Mucosa of descending colon (tissue), 3 donors: ENCODE data around the gene TACC2. TPM values are rescaled to one million over a fixed set of nuclear protein-coding genes. Genes with fewer than 3 reads are reported as not detected.

Experiments
- ATAC-seq: fragments of 200-7000 bp; cut with Tn5 transposase; one replicate; pipeline ENCODE4 v1.9.1; 2020; ENCODE audit warnings: mild to moderate bottlenecking, moderate library complexity
- DNase-seq, 3 donors: peaks; one replicate each; pipeline ENCODE4 v3.0.0-alpha.2; 2020
- H3K36me3 ChIP-seq: fragments of 200-600 bp; one replicate; pipeline ENCODE4 v1.8.0; 2021; ENCODE audit warnings: low read depth, mild to moderate bottlenecking
- H3K4me1 ChIP-seq: fragments of 200-600 bp; one replicate; pipeline ENCODE4 v1.8.0; 2021; ENCODE audit warnings: low read depth, mild to moderate bottlenecking
- H3K4me3 ChIP-seq: fragments of 200-600 bp; one replicate; pipeline ENCODE4 v1.8.0; 2021; ENCODE audit warnings: mild to moderate bottlenecking
- H3K9me3 ChIP-seq: fragments of 200-600 bp; one replicate; pipeline ENCODE4 v1.8.0; 2021; ENCODE audit warnings: mild to moderate bottlenecking
- intact Hi-C, 2 donors: fragments of 100-400 bp; cut with DNase I in 1 of 2; cut with micrococcal nuclease in 1 of 2; formaldehyde crosslinking; loops; one replicate each; pipeline versions ENCODE4 v1.11.0 to v1.11.1; 2022; cut with DNase I, micrococcal nuclease
- total RNA-seq, 3 donors: library from RNA; stranded (reverse); fragmentation: NEBNext Ultra II Directional in 2 of 3; extraction: Animal tissue kit (Norgen Biotek cat#: 25700) in 2 of 3; gene quantifications; one replicate each; pipeline versions ENCODE4 v1.2.1 to v1.2.4, GENCODE V29; 2021 to 2023
- TF ChIP-seq, protein P1 (sequence below): fragments of 200-600 bp; IDR thresholded peaks from one replicate; pipeline ENCODE4 v1.8.0; 2022; ENCODE audit warnings: antibody characterized with exemption, mild to moderate bottlenecking
- donor health status: DM: no; HTN: no; CAD: no; lungs with moderate emphysema.
- donor health status: DM: no; HTN: no; CAD: no.
- donor health status: DM: no; HTN: yes; CAD: no.

The TACC2 gene
- total RNA-seq, 3 donors from 2014 or later, result 97.5 to 170 (median 133) TPM

GRCh38 chr10:122049076-122049475 lies 60.1 kb downstream of the TACC2 start:
- ATAC-seq, result no peak
- TF ChIP-seq, protein P1, sequence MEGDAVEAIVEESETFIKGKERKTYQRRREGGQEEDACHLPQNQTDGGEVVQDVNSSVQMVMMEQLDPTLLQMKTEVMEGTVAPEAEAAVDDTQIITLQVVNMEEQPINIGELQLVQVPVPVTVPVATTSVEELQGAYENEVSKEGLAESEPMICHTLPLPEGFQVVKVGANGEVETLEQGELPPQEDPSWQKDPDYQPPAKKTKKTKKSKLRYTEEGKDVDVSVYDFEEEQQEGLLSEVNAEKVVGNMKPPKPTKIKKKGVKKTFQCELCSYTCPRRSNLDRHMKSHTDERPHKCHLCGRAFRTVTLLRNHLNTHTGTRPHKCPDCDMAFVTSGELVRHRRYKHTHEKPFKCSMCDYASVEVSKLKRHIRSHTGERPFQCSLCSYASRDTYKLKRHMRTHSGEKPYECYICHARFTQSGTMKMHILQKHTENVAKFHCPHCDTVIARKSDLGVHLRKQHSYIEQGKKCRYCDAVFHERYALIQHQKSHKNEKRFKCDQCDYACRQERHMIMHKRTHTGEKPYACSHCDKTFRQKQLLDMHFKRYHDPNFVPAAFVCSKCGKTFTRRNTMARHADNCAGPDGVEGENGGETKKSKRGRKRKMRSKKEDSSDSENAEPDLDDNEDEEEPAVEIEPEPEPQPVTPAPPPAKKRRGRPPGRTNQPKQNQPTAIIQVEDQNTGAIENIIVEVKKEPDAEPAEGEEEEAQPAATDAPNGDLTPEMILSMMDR, result no peak
- Histone ChIP-seq H3K4me3 (no peak overlapping the region), H3K9me3 (no peaks in the 10 kb centered on the region), H3K36me3 (no peaks in the 10 kb centered on the region), H3K4me1 (peaks cover 9% of the 10 kb centered on the region)
- intact Hi-C loops, result no loop called here
- no peak for DNase-seq

GRCh38 chr10:122050311-122050710 lies 61.3 kb downstream of the TACC2 start:
- Histone ChIP-seq H3K4me3 (no peak overlapping the region), H3K4me1 (peaks cover 6% of the 10 kb centered on the region), H3K9me3 (no peaks in the 10 kb centered on the region), H3K36me3 (no peaks in the 10 kb centered on the region)
- intact Hi-C loops, result loop anchor here in 1 of 2 donors (10.0 kb wide), 1 partner anchor 64 kb away; no protein-coding TSS in a partner anchor
- peak; percentile 91 for ATAC-seq
- DNase-seq, result peak; percentile 75 to 80 (median 78)
- TF ChIP-seq, protein P1, result no peak

GRCh38 chr10:122050811-122051210 lies 61.8 kb downstream of the TACC2 start:
- H3K9me3 ChIP-seq, result no peaks in the 10 kb centered on the region
- DNase-seq, result no peak
- TF ChIP-seq, protein P1, result no peak
- ATAC-seq, result no peak
- no peak overlapping the region for H3K4me3 ChIP-seq
- intact Hi-C loops, result loop anchor here in 1 of 2 donors (10.0 kb wide), 1 partner anchor 64 kb away; no protein-coding TSS in a partner anchor
- no peaks in the 10 kb centered on the region for H3K36me3 ChIP-seq
- peaks cover 6% of the 10 kb centered on the region for H3K4me1 ChIP-seq

DNA sequence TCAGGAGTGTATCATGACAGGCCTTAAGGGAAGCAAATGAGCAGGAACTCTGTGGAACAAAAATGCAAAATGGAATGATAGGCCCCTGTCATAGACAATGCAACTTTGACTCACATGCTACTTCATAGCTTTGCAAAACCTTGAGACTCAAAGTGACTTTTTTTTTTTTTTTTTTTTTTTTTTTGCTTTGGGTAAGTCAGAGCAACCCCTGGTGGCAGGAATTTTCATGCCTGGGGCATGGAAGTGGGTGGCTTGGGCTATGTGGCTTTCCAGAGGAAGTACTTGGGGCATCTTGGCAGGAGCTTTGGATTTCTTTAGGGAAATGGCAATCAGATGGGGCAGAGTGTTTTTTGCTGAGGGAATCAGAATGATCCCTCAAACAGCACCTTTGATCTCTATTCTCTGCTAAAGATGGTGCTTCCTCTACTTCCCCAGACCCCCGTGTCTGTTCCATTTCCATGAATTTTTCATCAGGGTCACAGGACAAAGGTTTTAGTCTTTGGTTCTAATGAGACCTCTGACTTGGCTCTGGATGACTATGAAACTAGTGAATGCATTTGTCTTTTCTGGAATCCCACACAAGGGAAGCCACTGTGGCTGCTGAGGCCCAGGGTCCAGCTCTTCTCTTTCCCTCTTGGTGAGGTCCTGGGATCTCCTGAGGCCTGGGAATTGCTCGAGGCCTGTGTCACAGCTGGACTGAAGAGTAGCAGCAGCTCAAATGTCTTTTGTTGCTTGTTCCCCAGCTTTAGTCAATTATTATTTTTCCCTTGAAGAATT lies 62.8 kb downstream of the TACC2 start:
- intact Hi-C loops, result loop anchor here in 1 of 2 donors (10.0 kb wide), 1 partner anchor 63 kb away; no protein-coding TSS in a partner anchor
- Histone ChIP-seq H3K4me3 (no peak overlapping the region), H3K4me1 (peaks cover 6% of the 10 kb centered on the region), H3K36me3 (no peaks in the 10 kb centered on the region), H3K9me3 (no peaks in the 10 kb centered on the region)
- TF ChIP-seq, protein P1, result peak; percentile 44
- peak in 2 of 3 donors; percentile 68 to 85 for DNase-seq
- ATAC-seq, result peak; percentile 64

DNA sequence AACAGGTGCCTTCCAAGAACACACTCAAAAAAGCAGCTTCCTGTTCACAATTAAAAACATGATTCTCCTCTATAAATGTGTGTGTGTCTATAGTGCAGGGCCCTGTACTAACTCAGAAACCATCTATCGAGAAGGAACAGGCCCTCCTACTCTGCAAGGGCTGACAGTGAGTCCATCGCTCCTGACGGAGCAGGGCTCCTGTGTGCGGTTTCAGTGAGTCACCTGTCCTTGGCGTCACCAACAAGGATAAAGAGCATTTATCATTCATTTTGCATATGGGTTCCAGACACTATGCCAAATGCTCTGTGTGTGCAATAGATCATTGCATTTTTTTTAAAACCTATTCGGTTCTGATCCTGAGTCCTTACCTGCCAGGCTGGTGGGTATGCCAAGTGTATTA lies 63.7 kb downstream of the TACC2 start:
- intact Hi-C loops, result loop anchor here in 1 of 2 donors (10.0 kb wide), 1 partner anchor 62 kb away; no protein-coding TSS in a partner anchor
- Histone ChIP-seq H3K36me3 (no peaks in the 10 kb centered on the region), H3K4me3 (no peak overlapping the region), H3K9me3 (no peaks in the 10 kb centered on the region), H3K4me1 (peaks cover 6% of the 10 kb centered on the region)
- DNase-seq, result no peak
- ATAC-seq, result no peak
- TF ChIP-seq, protein P1, result no peak
